Measurements from ENCODE around the gene FAM168A.

GRCh38 chr11:73414977-73415651, 182.8 kb downstream of the FAM168A start:
- TF ChIP-seq BACH2 (CRISPR knock-in tag; IDR thresholded peaks at IDR 0.05; ENCODE audit: borderline replicate concordance) (no peak), CREB5 (CRISPR knock-in tag; IDR thresholded peaks at IDR 0.05; ENCODE audit: low read depth) (no peak), ZNF70 (CRISPR knock-in tag; IDR thresholded peaks at IDR 0.05) (no peak), CSDC2 (CRISPR knock-in tag; IDR thresholded peaks at IDR 0.05) (no peak), OSR1 (CRISPR knock-in tag; IDR thresholded peaks at IDR 0.05) (no peak), SNAI2 (CRISPR knock-in tag; IDR thresholded peaks at IDR 0.05) (no peak), TOX (CRISPR knock-in tag; IDR thresholded peaks at IDR 0.05; ENCODE audit: borderline replicate concordance) (no peak)
